Sigmoid colon (tissue), 4 donors: ENCODE measurements around the gene SWSAP1.

Source experiments
- CTCF ChIP-seq, 4 experiments: fragments of 450-650 bp in 3 of 4; fragments of 200-600 bp in 1 of 4; IDR thresholded peaks; one replicate each; pipeline ENCODE4 v1.5.1; 2016 to 2019; ENCODE audit warnings: antibody characterized with exemption in 4 of 4, mild to moderate bottlenecking in 3 of 4, moderate library complexity in 2 of 4
- POLR2A ChIP-seq, 2 donors: fragments of 450-650 bp; IDR thresholded peaks; one replicate each; pipeline ENCODE4 v1.6.1; 2016; ENCODE audit warnings: antibody characterized with exemption in 2 of 2, mild to moderate bottlenecking in 2 of 2, moderate library complexity in 2 of 2
- POLR2AphosphoS5 ChIP-seq, 4 donors: sonication (generic); formaldehyde crosslinking; IDR thresholded peaks; one replicate each; pipeline ENCODE4 v1.6.1; 2017; ENCODE audit warnings: antibody characterized with exemption in 4 of 4

- TF ChIP-seq CTCF (IDR thresholded peaks at IDR 0.05), result no peak
- TF ChIP-seq POLR2AphosphoS5 (IDR thresholded peaks at IDR 0.05), result no peak
- no peak for TF ChIP-seq POLR2A (IDR thresholded peaks at IDR 0.05)
These were observed 25.3 kb upstream of the SWSAP1 start for GRCh38 chr19:11349171-11349570.
